ACC112 (cell line): ENCODE measurements around the gene L3MBTL3.

Experiments used
- H2AFZ ChIP-seq: fragments of 200-600 bp; sonication (generic); one replicate; pipeline ENCODE4 v1.6.0; 2017; ENCODE audit warnings: antibody characterized with exemption, low read length; ENCODE audit not compliant: unreplicated experiment
- H3K27ac ChIP-seq: fragments of 200-600 bp; sonication (generic); 2 replicates; pipeline ENCODE4 v1.5.1; 2014; ENCODE audit warnings: low read depth, mild to moderate bottlenecking, antibody characterized with exemption, low read length, moderate library complexity
- H3K27me3 ChIP-seq: fragments of 200-600 bp; sonication (generic); 2 replicates; pipeline ENCODE4 v1.6.1; 2014; ENCODE audit warnings: mild to moderate bottlenecking, antibody characterized with exemption, low read length, moderate library complexity, mixed read lengths; ENCODE audit not compliant: insufficient read depth
- H3K36me3 ChIP-seq: fragments of 200-600 bp; sonication (generic); 2 replicates; pipeline ENCODE4 v1.6.1; 2016; ENCODE audit warnings: mild to moderate bottlenecking, antibody characterized with exemption, low read length, moderate library complexity, mixed read lengths; ENCODE audit not compliant: insufficient read depth
- H3K4me1 ChIP-seq: fragments of 200-600 bp; sonication (generic); one replicate; pipeline ENCODE4 v1.6.1; 2016; ENCODE audit warnings: low read length, mixed read lengths; ENCODE audit not compliant: insufficient read depth, unreplicated experiment, control insufficient read depth
- H3K4me3 ChIP-seq: fragments of 200-600 bp; sonication (generic); 2 replicates; pipeline ENCODE4 v1.5.1; 2014; ENCODE audit warnings: mild to moderate bottlenecking, low read depth, low read length
- H3K79me2 ChIP-seq: fragments of 200-600 bp; sonication (generic); one replicate; pipeline ENCODE4 v1.6.0; 2016; ENCODE audit warnings: low read length; ENCODE audit not compliant: control insufficient read depth, unreplicated experiment, insufficient read depth

The L3MBTL3 gene

GRCh38 chr6:130000526-130001421, 17.6 kb upstream of the L3MBTL3 start:
- no peak overlapping the region for H2AFZ ChIP-seq
- H3K27ac ChIP-seq, result no peak overlapping the region
- no peaks in the 10 kb centered on the region for H3K36me3 ChIP-seq

GRCh38 chr6:130008236-130008873, 10.0 kb upstream of the L3MBTL3 start:
- Histone ChIP-seq H2AFZ (no peak overlapping the region), H3K36me3 (no peaks in the 10 kb centered on the region), H3K4me1 (no peaks in the 10 kb centered on the region), H3K27me3 (no peaks in the 10 kb centered on the region), H3K79me2 (no peaks in the 10 kb centered on the region), H3K27ac (no peak overlapping the region), H3K4me3 (no peak overlapping the region)

More at GRCh38 chr6:130000526-130001421, 17.6 kb upstream of the L3MBTL3 start:
- H3K4me3 ChIP-seq, result no peak overlapping the region
- H3K4me1 ChIP-seq, result peaks cover 3% of the 10 kb centered on the region
- H3K27me3 ChIP-seq, result no peaks in the 10 kb centered on the region
- H3K79me2 ChIP-seq, result no peaks in the 10 kb centered on the region

- no peak overlapping the region for H3K4me3 ChIP-seq
- H3K4me1 ChIP-seq, result no peaks in the 10 kb centered on the region
- no peak overlapping the region for H3K27ac ChIP-seq
- H3K27me3 ChIP-seq, result no peaks in the 10 kb centered on the region
- no peaks in the 10 kb centered on the region for H3K79me2 ChIP-seq
- no peaks in the 10 kb centered on the region for H3K36me3 ChIP-seq
- H2AFZ ChIP-seq, result no peak overlapping the region
These were observed 9.2 kb upstream of the L3MBTL3 start for GRCh38 chr6:130009146-130009545.

- Histone ChIP-seq H3K27ac (no peak overlapping the region), H3K27me3 (no peaks in the 10 kb centered on the region), H3K4me3 (no peak overlapping the region), H3K36me3 (no peaks in the 10 kb centered on the region), H2AFZ (no peak overlapping the region), H3K79me2 (no peaks in the 10 kb centered on the region), H3K4me1 (no peaks in the 10 kb centered on the region)
These were observed 8.0 kb upstream of the L3MBTL3 start for GRCh38 chr6:130010387-130010786.

GRCh38 chr6:130012728-130013127, 5.7 kb upstream of the L3MBTL3 start:
- Histone ChIP-seq H3K27me3 (no peaks in the 10 kb centered on the region), H3K27ac (no peak overlapping the region), H3K79me2 (no peaks in the 10 kb centered on the region), H3K4me3 (no peak overlapping the region), H2AFZ (no peak overlapping the region), H3K4me1 (no peaks in the 10 kb centered on the region), H3K36me3 (no peaks in the 10 kb centered on the region)

- no peaks in the 10 kb centered on the region for H3K36me3 ChIP-seq
- peak overlapping the region; percentile 93 for H3K4me3 ChIP-seq
- no peak overlapping the region for H3K27ac ChIP-seq
- no peaks in the 10 kb centered on the region for H3K27me3 ChIP-seq
- peak overlapping the region; percentile 100 for H2AFZ ChIP-seq
- no peaks in the 10 kb centered on the region for H3K4me1 ChIP-seq
- H3K79me2 ChIP-seq, result no peaks in the 10 kb centered on the region
These were observed 454 bp downstream of the L3MBTL3 start for GRCh38 chr6:130018744-130019325.

- Histone ChIP-seq H3K36me3 (no peaks in the 10 kb centered on the region), H3K27me3 (no peaks in the 10 kb centered on the region), H2AFZ (peak overlapping the region; percentile 90), H3K27ac (no peak overlapping the region), H3K4me3 (peak overlapping the region; percentile 93), H3K79me2 (no peaks in the 10 kb centered on the region), H3K4me1 (no peaks in the 10 kb centered on the region)
These were observed 1.1 kb downstream of the L3MBTL3 start for GRCh38 chr6:130019326-130020072.

GRCh38 chr6:130020073-130020906, 1.9 kb downstream of the L3MBTL3 start:
- Histone ChIP-seq H2AFZ (peak overlapping the region; percentile 81), H3K4me1 (no peaks in the 10 kb centered on the region), H3K36me3 (no peaks in the 10 kb centered on the region), H3K79me2 (no peaks in the 10 kb centered on the region), H3K4me3 (peak overlapping the region; percentile 82), H3K27me3 (no peaks in the 10 kb centered on the region), H3K27ac (no peak overlapping the region)

- Histone ChIP-seq H3K27me3 (no peaks in the 10 kb centered on the region), H3K36me3 (no peaks in the 10 kb centered on the region), H3K4me1 (no peaks in the 10 kb centered on the region), H2AFZ (peak overlapping the region; percentile 81), H3K4me3 (peak overlapping the region; percentile 82), H3K27ac (no peak overlapping the region), H3K79me2 (no peaks in the 10 kb centered on the region)
These were observed 2.7 kb downstream of the L3MBTL3 start for GRCh38 chr6:130020907-130021629.
